ENCODE data around the gene EXOC3.

The EXOC3 gene

GRCh38 chr5:403995-404394, 39.0 kb upstream of the EXOC3 start:
- no peak for TF ChIP-seq CTCF (conservative IDR thresholded peaks at IDR 0.05; ENCODE audit: low read depth, low read length)
- H3K4me3 ChIP-seq (ENCODE audit: low read length) = no peak overlapping the region
- no peak for DNase-seq (ENCODE audit: low read depth)

GRCh38 chr5:404666-405241, 38.2 kb upstream of the EXOC3 start:
- no peak overlapping the region for H3K4me3 ChIP-seq (ENCODE audit: low read length)
- TF ChIP-seq CTCF (conservative IDR thresholded peaks at IDR 0.05; ENCODE audit: low read depth, low read length) = no peak
- DNase-seq (ENCODE audit: low read depth) = no peak

GRCh38 chr5:405421-405820, 37.6 kb upstream of the EXOC3 start:
- DNase-seq (ENCODE audit: low read depth) = no peak
- no peak for TF ChIP-seq CTCF (conservative IDR thresholded peaks at IDR 0.05; ENCODE audit: low read depth, low read length)
- H3K4me3 ChIP-seq (ENCODE audit: low read length) = no peak overlapping the region

GRCh38 chr5:406041-406440, 36.9 kb upstream of the EXOC3 start:
- no peak for DNase-seq (ENCODE audit: low read depth)
- H3K4me3 ChIP-seq (ENCODE audit: low read length) = no peak overlapping the region
- TF ChIP-seq CTCF (conservative IDR thresholded peaks at IDR 0.05; ENCODE audit: low read depth, low read length) = no peak

- DNase-seq (ENCODE audit: low read depth) = no peak
- TF ChIP-seq CTCF (conservative IDR thresholded peaks at IDR 0.05; ENCODE audit: low read depth, low read length) = no peak
- no peak overlapping the region for H3K4me3 ChIP-seq (ENCODE audit: low read length)
These were observed 35.9 kb upstream of the EXOC3 start for GRCh38 chr5:407051-407450.

- TF ChIP-seq CTCF (conservative IDR thresholded peaks at IDR 0.05; ENCODE audit: low read depth, low read length) = no peak
- DNase-seq (ENCODE audit: low read depth) = no peak
- no peak overlapping the region for H3K4me3 ChIP-seq (ENCODE audit: low read length)
These were observed 35.1 kb upstream of the EXOC3 start for GRCh38 chr5:407801-408268.

GRCh38 chr5:410911-411517, 32.0 kb upstream of the EXOC3 start:
- no peak for DNase-seq (ENCODE audit: low read depth)
- no peak for TF ChIP-seq CTCF (conservative IDR thresholded peaks at IDR 0.05; ENCODE audit: low read depth, low read length)
- H3K4me3 ChIP-seq (ENCODE audit: low read length) = no peak overlapping the region

Measured in retinal pigment epithelial cell (primary cell).